G401.6 (cell line): Measurements from ENCODE around the gene MOB2.
"Not testable (repeated sequence)": the region's sequence is repeated elsewhere in the genome, so short reads cannot be mapped to it uniquely, and the experiment has no call there.

Experiments
- FAIRE-seq: peaks from 2 replicates; lab custom pipeline; 2012; peaks lifted over from hg19 to GRCh38; lab: Jason Lieb, UNC

The MOB2 gene

GRCh38 chr11:1517117-1518005 is 30.8 kb upstream of the MOB2 start:
- no peak for FAIRE-seq

GRCh38 chr11:1516273-1517067 is 29.9 kb upstream of the MOB2 start:
- FAIRE-seq = no peak

- FAIRE-seq = no peak
These were observed 28.8 kb upstream of the MOB2 start for GRCh38 chr11:1515082-1516060.

GRCh38 chr11:1514336-1515061 is 27.9 kb upstream of the MOB2 start:
- FAIRE-seq = no peak

GRCh38 chr11:1513326-1514296 is 27.0 kb upstream of the MOB2 start:
- no peak for FAIRE-seq

- FAIRE-seq = not testable (repeated sequence)
These were observed 26.1 kb upstream of the MOB2 start for GRCh38 chr11:1512531-1513258.

GRCh38 chr11:1511937-1512496 is 25.4 kb upstream of the MOB2 start:
- FAIRE-seq = no peak

GRCh38 chr11:1510928-1511327 is 24.3 kb upstream of the MOB2 start:
- FAIRE-seq = no peak

GRCh38 chr11:1510351-1510750 is 23.8 kb upstream of the MOB2 start:
- not testable (repeated sequence) for FAIRE-seq

- no peak for FAIRE-seq
These were observed 23.2 kb upstream of the MOB2 start for GRCh38 chr11:1509626-1510255.

- FAIRE-seq = no peak
These were observed 22.4 kb upstream of the MOB2 start for GRCh38 chr11:1508986-1509385.

GRCh38 chr11:1508491-1508891 is 21.9 kb upstream of the MOB2 start:
- no peak for FAIRE-seq

- FAIRE-seq = no peak
These were observed 21.0 kb upstream of the MOB2 start for GRCh38 chr11:1507381-1508140.

GRCh38 chr11:1506981-1507380 is 20.4 kb upstream of the MOB2 start:
- no peak for FAIRE-seq

- FAIRE-seq = no peak
These were observed 18.9 kb upstream of the MOB2 start for GRCh38 chr11:1505480-1505879.

GRCh38 chr11:1504581-1505290 is 18.2 kb upstream of the MOB2 start:
- no peak for FAIRE-seq

- no peak for FAIRE-seq
These were observed 17.6 kb upstream of the MOB2 start for GRCh38 chr11:1504138-1504537.
